ENCODE data around the gene FBXW8.

FBXW8 gene

GRCh38 chr12:117025481-117026151 is 114.9 kb downstream of the FBXW8 start:
- peak; percentile 62 for DNase-seq

GRCh38 chr12:117026343-117026742 is 115.6 kb downstream of the FBXW8 start:
- DNase-seq: no peak

GRCh38 chr12:117026921-117027250 is 116.1 kb downstream of the FBXW8 start:
- no peak for DNase-seq

GRCh38 chr12:117027251-117028086 is 116.7 kb downstream of the FBXW8 start:
- DNase-seq: no peak

- DNase-seq: no peak
These were observed 117.5 kb downstream of the FBXW8 start for GRCh38 chr12:117028254-117028653.

GRCh38 chr12:117030187-117030900 is 119.6 kb downstream of the FBXW8 start:
- no peak for DNase-seq

GRCh38 chr12:117031843-117032592 is 121.3 kb downstream of the FBXW8 start:
- DNase-seq: no peak

GRCh38 chr12:117032593-117033381 is 122.0 kb downstream of the FBXW8 start:
- no peak for DNase-seq

- DNase-seq: no peak
These were observed 122.9 kb downstream of the FBXW8 start for GRCh38 chr12:117033382-117034221.

- no peak for DNase-seq
These were observed 123.5 kb downstream of the FBXW8 start for GRCh38 chr12:117034249-117034648.

GRCh38 chr12:117034701-117035151 is 124.0 kb downstream of the FBXW8 start:
- DNase-seq: no peak

- no peak for DNase-seq
These were observed 124.5 kb downstream of the FBXW8 start for GRCh38 chr12:117035287-117035686.

GRCh38 chr12:117036046-117036445 is 125.3 kb downstream of the FBXW8 start:
- no peak for DNase-seq

- DNase-seq: no peak
These were observed 125.8 kb downstream of the FBXW8 start for GRCh38 chr12:117036547-117036946.

- DNase-seq: no peak
These were observed 126.7 kb downstream of the FBXW8 start for GRCh38 chr12:117037289-117038022.

GRCh38 chr12:117038023-117038680 is 127.4 kb downstream of the FBXW8 start:
- no peak for DNase-seq

- DNase-seq: no peak
These were observed 128.2 kb downstream of the FBXW8 start for GRCh38 chr12:117038919-117039318.

- no peak for DNase-seq
These were observed 129.2 kb downstream of the FBXW8 start for GRCh38 chr12:117039891-117040309.

- no peak for DNase-seq
These were observed 129.7 kb downstream of the FBXW8 start for GRCh38 chr12:117040496-117040895.

- DNase-seq: no peak
These were observed 131.0 kb downstream of the FBXW8 start for GRCh38 chr12:117041798-117042170.

Data from NCI-H146 (cell line).